HG02943 (cell line): ENCODE measurements around the gene GSTCD.

ENCODE experiments used
- ATAC-seq: cut with Tn5 transposase; IDR thresholded peaks from one replicate; pipeline ENCODE4 v1.9.1; 2021; ENCODE audit warnings: mild to moderate bottlenecking, low read depth, moderate library complexity; ENCODE audit not compliant: unreplicated experiment

The GSTCD gene

GRCh38 chr4:105875233-105875632 is 166.6 kb downstream of the GSTCD start:
- ATAC-seq, result no peak

GRCh38 chr4:105878668-105879067 is 170.1 kb downstream of the GSTCD start:
- no peak for ATAC-seq

- ATAC-seq, result no peak
These were observed 178.9 kb downstream of the GSTCD start for GRCh38 chr4:105887508-105887907.

GRCh38 chr4:105894660-105895582 is 186.3 kb downstream of the GSTCD start, which contains the start of gene NPNT:
Gene NPNT, plus strand, starts transcription at chr4:105895471. Its CDS starts 182 bp downstream, at chr4:105895653.
- no peak for ATAC-seq

- ATAC-seq, result no peak
These were observed 187.2 kb downstream of the GSTCD start for GRCh38 chr4:105895583-105896460.

- ATAC-seq, result no peak
These were observed 187.9 kb downstream of the GSTCD start for GRCh38 chr4:105896461-105896942.
